Left ventricle myocardium inferior (tissue), 1 donor: Measurements from ENCODE around the gene RELCH. TPM values are rescaled to one million over a fixed set of nuclear protein-coding genes. Genes with fewer than 3 reads are reported as not detected.

Experiments
- DNase-seq: peaks from one replicate; pipeline ENCODE4 v3.0.0-alpha.2; 2020
- H3K27ac ChIP-seq: fragments of 200-600 bp; replicated peaks from 2 replicates; pipeline ENCODE4 v1.8.0; 2021
- H3K27me3 ChIP-seq: fragments of 200-600 bp; 2 replicates; pipeline ENCODE4 v1.8.0; 2021; ENCODE audit warnings: low read depth
- H3K36me3 ChIP-seq: fragments of 200-600 bp; 2 replicates; pipeline ENCODE4 v1.8.0; 2021
- H3K4me1 ChIP-seq: fragments of 200-600 bp; 2 replicates; pipeline ENCODE4 v1.8.0; 2021
- H3K4me3 ChIP-seq: fragments of 200-600 bp; 2 replicates; pipeline ENCODE4 v1.8.0; 2021; ENCODE audit warnings: mild to moderate bottlenecking, moderate library complexity
- H3K9me3 ChIP-seq: fragments of 200-600 bp; replicated peaks from 2 replicates; pipeline ENCODE4 v1.8.0; 2021
- CTCF ChIP-seq: fragments of 200-600 bp; IDR thresholded peaks from 2 replicates; pipeline ENCODE4 v1.8.0; 2021; ENCODE audit warnings: antibody characterized with exemption, mild to moderate bottlenecking, borderline replicate concordance
- intact Hi-C: fragments of 100-400 bp; cut with micrococcal nuclease; formaldehyde crosslinking; loops from one replicate; pipeline ENCODE4 v1.11.0; 2022
- total RNA-seq: library from RNA; stranded (reverse); fragmentation: NEBNext Ultra II Directional; extraction: Animal tissue kit (Norgen Biotek cat#: 25700); gene quantifications from one replicate; pipeline ENCODE4 v1.2.1, GENCODE V29; 2021
- donor health status: DM: no; HTN: yes; CAD: no; lungs with severe emphysema.

Gene RELCH
- total RNA-seq, 1 donor from 2014 or later: 15.5 TPM

GRCh38 chr18:62281684-62282083, 94.6 kb downstream of the RELCH start:
- Histone ChIP-seq H3K9me3 (no peaks in the 10 kb centered on the region), H3K4me1 (peaks cover 30% of the 10 kb centered on the region), H3K27me3 (no peaks in the 10 kb centered on the region), H3K27ac (no peak overlapping the region), H3K36me3 (peaks cover 30% of the 10 kb centered on the region), H3K4me3 (no peak overlapping the region)
- intact Hi-C loops: no loop called here
- no peak for TF ChIP-seq CTCF
- DNase-seq: no peak

- TF ChIP-seq CTCF: no peak
- peaks cover 31% of the 10 kb centered on the region for H3K36me3 ChIP-seq
- no peak overlapping the region for H3K4me3 ChIP-seq
- peaks cover 30% of the 10 kb centered on the region for H3K4me1 ChIP-seq
- no peaks in the 10 kb centered on the region for H3K27me3 ChIP-seq
- no peak overlapping the region for H3K27ac ChIP-seq
- intact Hi-C loops: no loop called here
- DNase-seq: no peak
- H3K9me3 ChIP-seq: no peaks in the 10 kb centered on the region
These were observed 95.2 kb downstream of the RELCH start for GRCh38 chr18:62282188-62282629.

- H3K4me1 ChIP-seq: peaks cover 30% of the 10 kb centered on the region
- no peaks in the 10 kb centered on the region for H3K9me3 ChIP-seq
- no peak overlapping the region for H3K4me3 ChIP-seq
- H3K27ac ChIP-seq: no peak overlapping the region
- no peak for DNase-seq
- no peak for TF ChIP-seq CTCF
- intact Hi-C loops: no loop called here
- H3K36me3 ChIP-seq: peaks cover 52% of the 10 kb centered on the region
- H3K27me3 ChIP-seq: no peaks in the 10 kb centered on the region
These were observed 97.6 kb downstream of the RELCH start for GRCh38 chr18:62284637-62285036.

GRCh38 chr18:62285281-62285680, 98.2 kb downstream of the RELCH start:
- H3K27ac ChIP-seq: no peak overlapping the region
- H3K4me1 ChIP-seq: peaks cover 30% of the 10 kb centered on the region
- peaks cover 53% of the 10 kb centered on the region for H3K36me3 ChIP-seq
- no peak for TF ChIP-seq CTCF
- H3K4me3 ChIP-seq: no peak overlapping the region
- no peaks in the 10 kb centered on the region for H3K27me3 ChIP-seq
- no peak for DNase-seq
- intact Hi-C loops: no loop called here
- no peaks in the 10 kb centered on the region for H3K9me3 ChIP-seq

GRCh38 chr18:62287781-62288664, 101.0 kb downstream of the RELCH start:
- Histone ChIP-seq H3K36me3 (peaks cover 62% of the 10 kb centered on the region), H3K9me3 (no peaks in the 10 kb centered on the region), H3K4me3 (no peak overlapping the region), H3K27ac (no peak overlapping the region), H3K27me3 (no peaks in the 10 kb centered on the region), H3K4me1 (peaks cover 7% of the 10 kb centered on the region)
- no peak for TF ChIP-seq CTCF
- intact Hi-C loops: no loop called here
- no peak for DNase-seq
